GM18520 (cell line): Measurements from ENCODE around the gene EPS15.
"Not testable (repeated sequence)": the region's sequence is repeated elsewhere in the genome, so short reads cannot be mapped to it uniquely, and the experiment has no call there.

Experiments used
- ATAC-seq: cut with Tn5 transposase; IDR thresholded peaks from one replicate; pipeline ENCODE4 v1.9.1; 2021; ENCODE audit not compliant: unreplicated experiment

Gene EPS15

DNA sequence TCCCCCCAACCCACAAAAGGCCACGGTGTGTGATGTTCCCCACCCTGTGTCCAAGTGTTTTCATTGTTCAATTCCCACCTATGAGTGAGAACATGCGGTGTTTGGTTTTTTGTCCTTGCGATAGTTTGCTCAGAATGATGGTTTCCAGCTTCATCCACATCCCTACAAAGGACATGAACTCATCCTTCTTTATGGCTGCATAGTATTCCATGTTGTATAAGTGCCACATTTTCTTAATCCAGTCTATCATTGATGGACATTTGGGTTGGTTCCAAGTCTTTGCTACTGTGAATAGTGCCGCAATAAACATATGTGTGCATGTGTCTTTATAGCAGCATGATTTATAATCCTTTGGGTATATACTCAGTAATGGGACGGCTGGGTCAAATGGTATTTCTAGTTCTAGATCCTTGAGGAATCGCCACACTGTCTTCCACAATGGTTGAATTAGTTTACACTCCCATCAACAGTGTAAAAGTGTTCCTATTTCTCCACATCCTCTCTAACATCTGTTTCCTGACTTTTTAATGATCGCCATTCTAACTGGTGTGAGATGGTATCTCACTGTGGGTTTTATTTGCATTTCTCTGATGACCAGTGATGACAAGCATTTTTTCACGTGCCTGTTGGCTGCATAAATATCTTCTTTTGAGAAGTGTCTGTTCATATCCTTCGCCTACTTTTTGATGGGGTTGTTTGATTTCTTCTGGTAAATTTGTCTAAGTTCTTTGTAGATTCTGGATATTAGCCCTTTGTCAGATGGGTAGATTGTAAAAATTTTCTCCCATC is 44.0 kb downstream of the EPS15 start:
- ATAC-seq = not testable (repeated sequence)

DNA sequence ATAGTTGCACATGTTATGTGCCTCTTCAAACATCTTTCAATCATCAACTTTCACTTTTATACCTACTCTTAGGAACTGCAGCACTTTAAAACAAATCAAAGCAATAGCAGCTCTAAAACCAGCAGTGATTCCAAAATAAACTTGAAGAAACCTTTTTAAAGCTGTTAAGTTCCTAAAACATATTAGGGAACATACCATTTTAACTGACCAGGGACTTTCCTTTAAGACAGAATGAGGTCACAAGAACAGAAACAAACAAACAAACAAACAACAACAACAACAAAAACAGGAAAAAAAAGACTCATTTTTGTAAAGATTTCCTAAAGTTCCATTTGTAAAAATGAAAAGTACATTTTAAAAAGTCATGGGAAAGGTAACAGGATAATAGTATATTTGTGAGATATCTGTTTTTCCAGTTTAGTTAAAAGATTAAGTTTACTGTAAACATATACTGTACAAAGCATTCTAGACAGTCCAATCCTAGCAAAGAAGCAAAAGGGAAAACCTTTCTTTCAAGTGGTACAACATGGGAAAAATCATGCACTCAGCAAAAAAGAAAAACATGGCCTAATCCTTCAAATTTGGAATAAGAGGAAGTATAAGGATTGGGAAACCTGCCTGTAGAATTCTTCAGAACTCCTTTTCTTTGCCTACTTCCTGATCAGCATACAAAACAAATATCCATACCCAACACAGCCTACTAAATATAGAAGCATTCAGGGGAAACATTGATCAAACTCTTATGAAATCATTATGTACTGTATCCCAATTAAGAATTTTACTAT is 45.5 kb downstream of the EPS15 start:
- no peak for ATAC-seq

DNA sequence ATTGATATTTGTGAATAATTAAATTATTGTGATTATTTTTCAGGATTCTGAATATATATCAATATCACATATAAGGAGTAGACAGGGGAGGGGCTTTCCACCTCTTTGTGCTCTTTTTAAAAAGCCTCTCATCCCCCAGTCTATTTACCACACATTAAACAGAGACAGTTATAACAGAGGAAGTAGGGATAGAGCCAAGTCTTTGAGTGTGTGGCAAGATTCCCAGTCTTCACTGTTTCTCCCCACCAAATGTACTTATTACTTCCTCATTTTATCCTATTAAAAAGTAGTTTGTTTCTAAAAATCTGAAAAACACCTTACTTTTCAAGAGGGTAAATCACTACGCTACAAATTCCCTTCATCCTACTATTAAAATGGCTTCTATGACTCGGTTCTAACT is 46.7 kb downstream of the EPS15 start:
- ATAC-seq = no peak

DNA sequence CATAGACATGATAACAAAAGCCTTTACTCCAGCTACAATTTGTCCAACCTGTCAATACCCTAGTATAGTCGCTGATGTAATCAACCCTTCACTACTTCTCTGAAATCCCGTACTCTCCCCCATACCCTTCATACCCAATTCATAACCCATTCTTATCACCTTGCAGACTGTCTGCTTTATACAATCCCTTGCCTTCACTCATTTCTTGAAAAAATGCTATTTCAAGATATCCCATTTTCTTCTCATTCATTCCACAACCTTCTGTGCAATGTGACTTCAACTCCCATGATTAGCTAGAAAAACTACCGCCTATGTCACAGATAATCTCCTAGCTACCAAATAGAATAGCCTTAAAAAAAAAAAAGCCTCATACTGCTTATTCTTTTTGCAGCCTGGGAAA is 49.5 kb downstream of the EPS15 start:
- no peak for ATAC-seq

DNA sequence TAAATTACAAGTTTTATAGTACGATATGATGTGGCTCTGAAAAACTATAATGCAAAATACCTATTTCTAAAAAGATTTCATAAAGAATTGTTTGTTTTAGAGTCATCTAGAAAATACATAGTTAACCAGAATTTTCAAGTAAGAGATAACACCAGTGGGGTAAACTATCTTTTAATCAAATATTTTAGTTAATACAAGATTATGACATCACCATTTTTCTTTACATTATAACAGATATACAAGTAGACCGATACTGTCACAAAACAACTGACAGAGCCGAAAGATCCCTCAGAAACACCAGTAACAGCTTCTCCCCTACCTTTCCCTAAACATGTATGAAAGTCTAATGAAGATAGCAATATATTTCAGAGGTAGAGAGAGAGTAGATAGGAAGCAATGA is 54.2 kb downstream of the EPS15 start:
- ATAC-seq = no peak

DNA sequence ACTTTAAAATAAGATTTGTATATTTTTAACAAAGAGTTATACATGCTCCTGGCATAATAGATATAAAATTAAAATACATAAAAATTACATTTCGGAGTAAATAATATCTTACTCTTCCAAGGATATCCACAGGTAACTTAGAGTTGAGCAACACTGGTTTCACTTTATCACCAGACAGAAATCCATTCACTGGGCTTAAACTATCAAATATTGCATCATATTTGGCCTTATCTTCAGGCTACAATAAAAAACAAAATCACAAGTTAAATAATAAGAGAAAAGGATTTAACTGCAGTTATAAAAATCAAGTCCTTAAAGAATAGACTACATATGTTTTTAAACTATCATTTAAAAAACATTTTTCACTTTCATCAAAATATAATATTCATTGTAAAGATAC is 55.5 kb downstream of the EPS15 start:
- ATAC-seq = no peak

DNA sequence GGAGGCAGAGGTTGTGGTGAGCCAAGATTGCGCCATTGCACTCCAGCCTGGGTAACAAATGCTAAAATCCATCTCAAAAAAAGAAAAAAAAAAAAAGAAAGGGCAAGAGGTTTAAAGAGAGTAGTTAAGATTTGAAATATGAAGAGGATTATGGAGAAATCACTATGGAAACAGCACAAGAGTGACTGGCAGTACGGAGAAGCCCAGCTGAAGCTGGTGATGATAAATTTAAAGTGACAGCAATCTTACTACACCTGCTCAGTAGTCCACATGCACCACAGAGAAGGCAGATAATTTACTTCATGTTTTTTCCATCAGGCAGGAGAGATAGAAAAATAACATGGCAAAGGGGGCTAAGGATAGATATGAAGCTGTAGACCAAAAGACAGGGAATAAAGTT is 56.8 kb downstream of the EPS15 start:
- not testable (repeated sequence) for ATAC-seq

DNA sequence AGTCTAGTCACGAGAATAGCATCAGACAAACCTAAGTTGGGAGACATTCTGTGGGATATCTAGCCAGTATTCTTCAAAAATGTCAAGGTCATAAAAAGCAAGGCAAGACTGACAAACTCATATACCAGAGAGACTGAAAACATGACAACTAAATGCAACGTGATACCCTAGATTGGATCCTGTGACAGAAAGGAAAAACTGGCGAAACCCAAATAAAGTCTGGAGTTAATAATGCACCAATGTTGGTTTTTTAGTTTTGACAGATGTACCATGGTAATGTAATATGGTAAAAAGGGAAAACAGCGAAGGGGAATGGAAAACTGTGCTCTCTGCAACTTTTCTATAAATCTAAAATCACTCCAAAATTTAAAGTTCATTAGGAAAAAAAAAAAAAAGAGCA is 64.5 kb downstream of the EPS15 start:
- ATAC-seq = no peak

DNA sequence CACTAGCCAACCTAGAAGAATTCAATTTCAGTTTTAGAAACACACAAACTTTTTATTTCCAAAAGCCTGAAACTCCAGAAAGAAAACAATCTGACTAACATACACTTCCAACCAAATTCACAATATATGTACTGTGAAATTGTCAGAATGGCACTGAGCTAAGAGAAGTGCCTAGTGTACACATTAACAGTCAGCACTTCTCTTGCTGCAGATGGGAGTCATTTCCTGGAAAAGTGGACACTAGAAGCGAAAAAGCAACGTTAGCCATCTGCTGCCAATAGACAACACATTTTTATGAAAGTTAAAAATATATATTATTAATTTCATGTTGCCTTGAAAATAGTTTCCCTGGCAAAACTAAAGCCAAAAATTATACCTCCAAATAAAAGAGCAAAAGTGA is 66.1 kb downstream of the EPS15 start:
- no peak for ATAC-seq

DNA sequence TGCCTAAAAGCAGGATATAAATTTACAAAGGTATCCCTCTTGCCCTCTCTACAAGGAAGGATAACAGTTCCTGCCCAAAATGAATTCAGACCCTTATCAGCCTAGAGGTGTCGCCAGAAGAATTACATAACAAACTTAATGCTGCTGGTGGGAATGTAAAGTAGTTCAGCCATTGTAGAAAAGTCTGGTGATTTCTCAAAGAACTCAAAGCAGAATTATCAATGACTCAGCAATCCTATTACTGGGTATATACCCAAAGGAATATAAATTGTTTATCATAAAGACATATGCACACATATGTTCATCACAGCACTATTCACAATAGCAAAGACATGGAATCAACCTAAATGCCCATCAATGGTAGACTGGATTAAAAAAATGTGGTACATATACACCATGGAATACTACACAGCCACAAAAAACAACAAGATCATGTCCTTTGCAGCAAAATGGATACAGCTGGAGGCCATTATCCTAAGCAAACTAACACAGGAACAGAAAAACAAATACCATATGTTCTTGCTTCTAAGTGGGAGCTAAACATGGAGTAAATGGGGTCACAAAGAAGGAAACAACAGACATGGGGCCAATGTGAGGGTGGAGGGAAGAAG is 70.1 kb downstream of the EPS15 start:
- not testable (repeated sequence) for ATAC-seq

DNA sequence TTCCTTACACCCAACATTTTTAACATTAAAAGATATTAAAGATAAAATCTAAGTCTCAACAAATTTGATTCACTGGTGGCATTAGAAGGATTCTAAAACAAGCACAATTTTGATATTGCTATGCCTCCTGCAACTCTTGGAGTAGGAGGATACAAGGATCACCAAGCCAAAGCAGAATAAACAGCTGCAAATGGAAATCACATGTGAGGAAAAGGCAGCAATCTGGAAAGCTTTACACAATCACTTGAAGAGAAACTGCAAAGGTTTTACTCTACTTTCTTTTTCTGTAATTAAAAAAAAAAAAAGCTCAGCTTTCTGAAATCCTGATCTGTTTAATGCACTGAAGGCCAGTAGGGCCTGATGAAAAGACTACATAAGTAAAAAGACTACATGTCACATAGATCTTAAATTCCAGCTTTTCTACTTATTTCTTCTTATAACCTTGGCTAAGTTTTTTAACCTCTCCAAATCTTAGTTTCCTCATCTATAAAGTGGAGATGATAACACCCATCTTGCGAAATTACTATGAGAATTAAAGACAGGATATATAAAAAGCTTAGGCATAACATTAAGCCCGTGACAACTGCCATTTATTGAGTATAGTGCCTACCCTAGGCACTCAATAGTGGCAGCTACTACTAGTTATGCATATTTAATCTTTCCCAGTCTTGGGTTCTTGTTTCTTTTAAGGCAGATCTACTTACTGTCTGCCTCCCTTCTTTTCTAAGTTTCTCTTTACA is 73.5 kb downstream of the EPS15 start:
- ATAC-seq = no peak

DNA sequence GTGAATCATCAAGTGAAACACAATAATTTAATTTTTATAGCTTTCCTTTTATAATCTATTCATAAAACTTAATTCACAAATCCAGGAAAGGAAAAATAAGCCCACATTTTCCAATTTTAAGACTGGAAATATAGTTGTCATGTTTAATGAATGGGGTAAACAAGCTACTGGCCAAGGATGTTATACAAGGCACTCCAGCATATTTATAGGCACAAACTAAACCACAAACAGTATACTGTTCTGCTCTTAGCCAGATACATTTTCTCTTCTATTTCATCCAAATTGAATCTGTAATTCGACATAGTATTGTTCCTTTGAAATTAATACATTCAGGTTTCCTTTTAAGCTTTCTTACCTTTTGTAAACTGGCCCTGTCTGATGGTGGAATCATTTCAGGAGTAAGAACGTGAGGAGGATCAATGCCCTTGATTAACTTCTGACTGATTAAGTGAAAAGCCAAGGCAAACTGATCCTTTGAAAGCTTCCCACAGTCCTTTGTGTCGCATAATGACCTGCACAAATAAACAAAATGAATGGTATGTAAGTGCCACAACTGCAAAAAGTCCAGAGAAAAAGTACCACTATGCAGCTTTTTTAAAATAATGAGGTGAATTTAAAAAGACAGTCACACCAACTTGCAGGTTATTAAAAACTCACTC is 74.4 kb downstream of the EPS15 start:
- no peak for ATAC-seq

DNA sequence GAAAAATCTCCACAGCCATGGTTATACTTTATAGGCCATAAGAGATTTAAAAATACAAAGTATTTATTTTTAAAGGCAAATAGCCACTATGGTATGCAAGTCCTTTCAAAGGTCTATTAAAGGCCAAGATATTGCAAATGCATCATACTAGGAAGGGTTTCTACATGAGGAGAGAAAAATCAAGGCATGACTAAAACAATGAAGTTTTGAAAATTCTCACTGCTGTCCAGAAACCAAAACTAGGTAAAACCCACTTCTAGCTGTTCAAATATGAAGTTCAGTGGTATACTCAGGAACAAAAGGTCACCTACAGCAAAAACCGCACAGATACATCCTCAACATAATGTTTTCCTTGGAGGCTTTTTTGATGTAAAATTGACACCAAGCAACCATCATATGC is 75.0 kb downstream of the EPS15 start:
- ATAC-seq = no peak

DNA sequence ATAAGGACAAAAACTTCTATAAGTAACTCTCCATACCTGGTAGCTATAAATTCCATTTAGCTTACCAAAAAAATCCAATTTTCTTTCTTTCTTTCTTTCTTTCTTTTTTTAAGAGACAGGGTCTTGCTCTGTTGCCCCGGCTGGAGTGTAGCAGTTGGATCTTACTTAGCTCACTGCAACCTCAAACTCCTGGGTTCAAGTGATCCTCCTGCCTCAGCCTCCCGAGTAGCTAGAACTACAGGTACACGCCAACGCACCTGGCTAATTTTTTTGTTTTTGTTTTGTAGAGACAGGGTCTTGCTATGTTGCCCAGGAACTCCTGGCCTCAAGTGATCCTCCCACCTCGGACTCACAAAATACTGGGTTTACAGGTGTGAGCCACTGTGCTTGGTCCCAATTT is 75.5 kb downstream of the EPS15 start:
- no peak for ATAC-seq

DNA sequence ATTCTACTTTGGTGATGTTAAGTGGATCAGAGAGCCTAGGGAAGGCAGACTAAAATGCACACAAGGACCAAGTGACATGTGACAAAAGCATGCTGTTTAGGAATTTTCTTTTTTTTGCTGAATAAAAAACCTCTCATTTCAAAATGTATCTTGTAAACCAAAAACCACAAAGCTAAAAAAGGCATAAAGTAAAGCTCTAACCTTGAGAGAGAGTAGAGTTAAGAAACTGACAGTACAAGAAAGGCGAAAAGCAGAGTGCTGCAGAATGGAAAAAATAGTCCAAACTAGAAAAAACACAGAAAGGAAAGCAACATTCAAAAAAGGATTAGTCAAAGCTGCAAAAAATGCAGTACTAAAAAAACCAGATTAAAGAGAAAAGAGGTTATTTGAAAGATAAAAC is 76.5 kb downstream of the EPS15 start:
- ATAC-seq = no peak

DNA sequence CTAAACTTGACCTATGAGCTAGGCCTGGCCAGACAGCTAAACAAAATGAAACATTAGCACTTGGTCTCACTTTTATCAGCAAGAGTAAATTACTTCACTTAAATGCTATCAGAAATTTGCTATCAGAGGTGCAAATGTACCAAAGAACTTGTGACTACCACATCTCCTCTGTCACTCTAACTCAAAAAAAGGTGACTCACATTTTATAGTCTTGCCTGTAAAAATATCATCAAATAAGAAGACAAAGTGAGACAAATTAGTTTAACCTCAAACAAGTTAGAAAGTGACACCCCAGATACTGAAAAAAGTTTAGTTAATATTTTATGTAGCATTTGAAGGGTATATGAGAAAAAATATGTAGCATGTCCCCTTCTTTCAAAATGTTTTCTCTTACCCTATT is 76.9 kb downstream of the EPS15 start:
- ATAC-seq = no peak

DNA sequence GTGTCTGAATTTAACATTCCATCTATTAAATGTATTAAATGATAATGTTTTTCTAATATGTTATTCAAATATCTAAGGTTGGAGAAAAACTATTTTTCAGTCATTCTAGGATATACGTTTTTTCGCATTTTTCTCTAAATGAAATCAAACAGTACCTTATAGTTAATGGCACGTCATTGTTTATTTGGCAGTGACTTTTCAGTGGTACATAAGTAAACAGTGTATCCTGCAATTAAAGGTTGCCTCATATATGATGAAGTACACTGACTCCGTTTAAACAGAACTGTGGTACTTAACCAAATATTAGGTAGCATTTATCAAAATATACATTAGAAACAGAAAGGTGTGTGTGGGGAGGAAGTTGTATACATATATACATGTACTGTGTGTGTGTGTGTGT is 79.2 kb downstream of the EPS15 start:
- no peak for ATAC-seq

DNA sequence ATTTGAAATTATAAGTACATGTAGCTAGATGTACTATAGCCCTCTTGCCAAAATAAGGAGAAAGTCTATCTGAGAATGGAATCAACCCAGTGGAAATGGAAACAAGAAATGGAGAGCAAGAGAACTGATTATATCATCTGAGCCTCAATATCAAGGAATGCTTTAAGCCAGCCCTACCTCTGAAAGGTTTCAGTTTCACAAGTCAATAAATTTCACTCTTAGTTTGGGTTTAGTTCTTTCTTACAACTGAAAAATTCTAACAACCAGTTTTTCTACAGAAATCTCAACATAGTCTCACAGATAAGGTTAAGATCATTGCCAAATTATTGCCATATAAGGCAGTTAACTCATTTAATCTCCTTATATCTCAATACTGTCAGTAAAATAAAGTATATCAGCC is 80.0 kb downstream of the EPS15 start:
- no peak for ATAC-seq

DNA sequence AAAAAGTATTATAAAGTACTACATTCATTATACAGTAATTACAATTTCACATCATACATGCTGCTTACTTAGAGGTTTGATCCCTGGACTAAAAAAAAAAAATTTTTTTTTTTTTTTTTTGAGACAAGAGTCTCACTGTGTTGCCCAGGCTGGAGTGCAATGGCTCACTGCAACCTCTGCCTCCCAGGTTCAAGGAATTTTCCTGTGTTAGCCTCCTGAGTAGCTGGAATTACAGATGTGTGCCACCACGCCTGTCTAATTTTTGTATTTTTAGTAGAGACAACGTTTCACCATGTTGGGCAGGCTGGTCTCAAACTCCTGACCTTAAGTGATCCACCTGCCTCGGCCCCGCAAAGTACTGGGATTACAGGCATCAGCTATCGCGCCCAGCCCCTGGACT is 81.7 kb downstream of the EPS15 start:
- ATAC-seq = not testable (repeated sequence)

DNA sequence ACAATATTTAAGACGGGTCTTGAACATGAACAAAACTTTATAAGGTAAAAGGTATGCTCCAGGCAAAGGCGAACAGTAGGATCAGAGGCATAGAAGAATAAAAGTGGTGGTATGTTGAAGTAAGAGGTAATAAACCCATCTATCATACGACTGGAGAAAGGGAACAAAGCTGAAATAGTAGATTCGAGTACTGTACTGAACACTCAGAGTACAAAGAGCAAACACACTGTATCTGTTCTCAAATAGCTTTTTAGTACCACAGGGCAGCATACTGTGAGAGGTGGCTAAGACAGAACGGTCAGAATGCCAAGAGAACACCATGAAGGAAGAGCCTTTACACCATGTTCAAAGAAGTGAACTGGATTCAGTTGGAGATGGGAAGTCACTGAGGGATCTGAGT is 83.2 kb downstream of the EPS15 start:
- ATAC-seq = no peak

DNA sequence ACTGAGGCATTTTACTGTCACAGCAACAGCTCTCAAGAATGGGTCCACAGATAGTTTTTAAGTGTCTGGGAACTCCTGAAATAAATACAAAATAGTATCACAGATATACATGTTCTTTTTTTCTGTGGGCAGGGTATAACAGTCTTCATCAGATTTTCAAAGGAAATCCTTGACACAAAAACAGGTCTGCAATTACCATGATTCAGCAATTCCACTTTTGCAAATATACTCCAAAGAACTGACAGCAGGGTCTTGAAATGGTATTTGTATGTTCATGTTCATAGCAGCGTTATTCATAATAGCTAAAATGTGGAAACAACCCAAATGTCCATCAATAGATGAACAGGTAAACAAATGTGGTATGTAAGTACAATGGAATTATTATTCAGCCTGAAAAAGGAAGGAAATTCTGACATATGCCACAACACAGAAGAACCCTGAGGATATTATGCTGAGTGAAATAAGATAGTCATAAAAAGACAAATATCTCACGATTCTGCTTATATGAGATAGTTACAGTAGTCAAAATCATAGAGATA is 85.0 kb downstream of the EPS15 start:
- no peak for ATAC-seq
